Activated T-helper 1 cell treated with anti-CD3 and anti-CD28 coated beads, Interleukin-12 subunit alpha, Interleukin-12 subunit beta, Interleukin-2, Interleukin-4 antibody, amounts not matched to agents 30 ng/mL and 10 ng/mL and 1 ng/mL, durations not matched to agents 14 hours and 24 hours and 36 hours (primary cell): ENCODE data around the gene ELK3. TPM values are rescaled to one million over a fixed set of nuclear protein-coding genes. Genes with fewer than 3 reads are reported as not detected.

ENCODE experiments used
- DNase-seq: peaks from one replicate; pipeline ENCODE4 v3.0.0; 2021; ENCODE audit warnings: low spot score
- H3K27ac Mint-ChIP-seq: one replicate; pipeline ENCODE4 v1.8.0; 2021; ENCODE audit warnings: mild to moderate bottlenecking, mixed read lengths
- H3K27me3 Mint-ChIP-seq: one replicate; pipeline ENCODE4 v1.8.0; 2022; ENCODE audit warnings: mild to moderate bottlenecking, moderate library complexity, mixed read lengths; ENCODE audit not compliant: insufficient read depth
- H3K36me3 Mint-ChIP-seq: one replicate; pipeline ENCODE4 v1.8.0; 2021; ENCODE audit warnings: low read depth, mixed read lengths
- H3K4me1 Mint-ChIP-seq: one replicate; pipeline ENCODE4 v1.8.0; 2021; ENCODE audit warnings: low read depth, mixed read lengths
- H3K4me3 Mint-ChIP-seq: one replicate; pipeline ENCODE4 v1.8.0; 2021; ENCODE audit warnings: mild to moderate bottlenecking, moderate library complexity, mixed read lengths
- H3K9me3 Mint-ChIP-seq: one replicate; pipeline ENCODE4 v1.8.0; 2021; ENCODE audit warnings: mixed read lengths
- intact Hi-C: fragments of 100-400 bp; cut with micrococcal nuclease; formaldehyde crosslinking; loops from one replicate; pipeline ENCODE4 v1.15.1; 2024
- total RNA-seq: library from RNA; stranded (reverse); gene quantifications from 2 replicates; pipeline ENCODE4 v1.2.3, GENCODE V29; 2022

Gene ELK3
- total RNA-seq, 1 donor from 2014 or later = 40.8 TPM

- intact Hi-C loops = no loop called here
- DNase-seq = no peak
- Mint-ChIP-seq H3K36me3 (peaks cover 51% of the 10 kb centered on the region), H3K9me3 (no peaks in the 10 kb centered on the region), H3K27me3 (peaks cover 1% of the 10 kb centered on the region), H3K27ac (no peak overlapping the region), H3K4me3 (no peak overlapping the region), H3K4me1 (peaks cover 50% of the 10 kb centered on the region)
Measured at GRCh38 chr12:96246926-96247505, 52.8 kb downstream of the ELK3 start.

GRCh38 chr12:96247563-96247962 lies 53.4 kb downstream of the ELK3 start:
- intact Hi-C loops = no loop called here
- Mint-ChIP-seq H3K9me3 (no peaks in the 10 kb centered on the region), H3K4me1 (peaks cover 50% of the 10 kb centered on the region), H3K36me3 (peaks cover 55% of the 10 kb centered on the region), H3K27me3 (peaks cover 1% of the 10 kb centered on the region), H3K4me3 (no peak overlapping the region), H3K27ac (peak overlapping the region; percentile 53)
- no peak for DNase-seq

GRCh38 chr12:96248136-96248931 lies 54.2 kb downstream of the ELK3 start:
- Mint-ChIP-seq H3K27ac (no peak overlapping the region), H3K36me3 (peaks cover 51% of the 10 kb centered on the region), H3K9me3 (no peaks in the 10 kb centered on the region), H3K27me3 (peaks cover 1% of the 10 kb centered on the region), H3K4me1 (peaks cover 44% of the 10 kb centered on the region), H3K4me3 (no peak overlapping the region)
- no peak for DNase-seq
- intact Hi-C loops = no loop called here

GRCh38 chr12:96249196-96250118 lies 55.3 kb downstream of the ELK3 start:
- DNase-seq = no peak
- Mint-ChIP-seq H3K9me3 (no peaks in the 10 kb centered on the region), H3K36me3 (peaks cover 49% of the 10 kb centered on the region), H3K4me1 (peaks cover 47% of the 10 kb centered on the region), H3K4me3 (no peak overlapping the region), H3K27ac (peak overlapping the region; percentile 69), H3K27me3 (peaks cover 1% of the 10 kb centered on the region)
- intact Hi-C loops = no loop called here

GRCh38 chr12:96250119-96250685 lies 56.0 kb downstream of the ELK3 start:
- H3K4me1 Mint-ChIP-seq = peaks cover 45% of the 10 kb centered on the region
- H3K27me3 Mint-ChIP-seq = peaks cover 1% of the 10 kb centered on the region
- intact Hi-C loops = no loop called here
- no peak for DNase-seq
- H3K9me3 Mint-ChIP-seq = no peaks in the 10 kb centered on the region
- H3K4me3 Mint-ChIP-seq = no peak overlapping the region
- H3K27ac Mint-ChIP-seq = no peak overlapping the region
- peaks cover 50% of the 10 kb centered on the region for H3K36me3 Mint-ChIP-seq

- Mint-ChIP-seq H3K27me3 (no peaks in the 10 kb centered on the region), H3K27ac (peak overlapping the region; percentile 40), H3K4me1 (peaks cover 23% of the 10 kb centered on the region), H3K9me3 (no peaks in the 10 kb centered on the region), H3K36me3 (peaks cover 31% of the 10 kb centered on the region), H3K4me3 (no peak overlapping the region)
- no peak for DNase-seq
- intact Hi-C loops = loop anchor here (5.0 kb wide), 1 partner anchor 42 kb away; no protein-coding TSS in a partner anchor
Measured at GRCh38 chr12:96255077-96255476, 60.9 kb downstream of the ELK3 start.

GRCh38 chr12:96256672-96257361 lies 62.6 kb downstream of the ELK3 start:
- H3K27me3 Mint-ChIP-seq = no peaks in the 10 kb centered on the region
- peaks cover 26% of the 10 kb centered on the region for H3K36me3 Mint-ChIP-seq
- no peak overlapping the region for H3K27ac Mint-ChIP-seq
- DNase-seq = no peak
- no peaks in the 10 kb centered on the region for H3K9me3 Mint-ChIP-seq
- no peak overlapping the region for H3K4me3 Mint-ChIP-seq
- intact Hi-C loops = loop anchor here (5.0 kb wide), 1 partner anchor 40 kb away; no protein-coding TSS in a partner anchor
- peaks cover 19% of the 10 kb centered on the region for H3K4me1 Mint-ChIP-seq

GRCh38 chr12:96257550-96258103 lies 63.5 kb downstream of the ELK3 start:
- Mint-ChIP-seq H3K4me1 (peaks cover 14% of the 10 kb centered on the region), H3K9me3 (no peaks in the 10 kb centered on the region), H3K36me3 (peaks cover 18% of the 10 kb centered on the region), H3K4me3 (no peak overlapping the region), H3K27ac (no peak overlapping the region), H3K27me3 (no peaks in the 10 kb centered on the region)
- intact Hi-C loops = loop anchor here (5.0 kb wide), 1 partner anchor 40 kb away; no protein-coding TSS in a partner anchor
- DNase-seq = no peak

GRCh38 chr12:96258104-96258961 lies 64.2 kb downstream of the ELK3 start:
- Mint-ChIP-seq H3K4me1 (peaks cover 15% of the 10 kb centered on the region), H3K27ac (no peak overlapping the region), H3K27me3 (no peaks in the 10 kb centered on the region), H3K9me3 (no peaks in the 10 kb centered on the region), H3K4me3 (no peak overlapping the region), H3K36me3 (peaks cover 20% of the 10 kb centered on the region)
- intact Hi-C loops = loop anchor here (5.0 kb wide), 1 partner anchor 39 kb away; no protein-coding TSS in a partner anchor
- no peak for DNase-seq

- Mint-ChIP-seq H3K27ac (no peak overlapping the region), H3K4me1 (peaks cover 15% of the 10 kb centered on the region), H3K27me3 (no peaks in the 10 kb centered on the region), H3K36me3 (peaks cover 25% of the 10 kb centered on the region), H3K4me3 (no peak overlapping the region), H3K9me3 (no peaks in the 10 kb centered on the region)
- DNase-seq = no peak
- intact Hi-C loops = no loop called here
Measured at GRCh38 chr12:96260231-96260630, 66.1 kb downstream of the ELK3 start.

GRCh38 chr12:96260644-96261043 lies 66.5 kb downstream of the ELK3 start:
- H3K4me1 Mint-ChIP-seq = peaks cover 15% of the 10 kb centered on the region
- intact Hi-C loops = no loop called here
- no peak overlapping the region for H3K4me3 Mint-ChIP-seq
- peaks cover 25% of the 10 kb centered on the region for H3K36me3 Mint-ChIP-seq
- no peak overlapping the region for H3K27ac Mint-ChIP-seq
- DNase-seq = no peak
- H3K27me3 Mint-ChIP-seq = no peaks in the 10 kb centered on the region
- no peaks in the 10 kb centered on the region for H3K9me3 Mint-ChIP-seq
